GM18951 (cell line): ENCODE data around the gene CPNE5.
A peak's percentile ranks its signal among the peaks of the same experiment; 100 is the strongest.

Experiments
- POLR2A ChIP-seq: IDR thresholded peaks from 4 replicates; pipeline ENCODE4 v1.6.1; 2011; ENCODE audit warnings: mild to moderate bottlenecking; ENCODE audit not compliant: insufficient read length, insufficient read depth; ENCODE audit errors: extremely low read depth
- in situ Hi-C: fragments of 300-500 bp; cut with MboI; formaldehyde crosslinking; loops from one replicate; pipeline ENCODE4 v1.12.0; 2022; ENCODE audit warnings: low sequenced_read_pairs, mixed read lengths, inconsistent platforms; ENCODE audit not compliant: unreplicated experiment

CPNE5 gene

GRCh38 chr6:36762123-36762522 lies 77.1 kb downstream of the CPNE5 start:
- in situ Hi-C loops = no loop called here

GRCh38 chr6:36760685-36761435 lies 78.4 kb downstream of the CPNE5 start:
- no peak for TF ChIP-seq POLR2A
- in situ Hi-C loops = no loop called here

More at GRCh38 chr6:36762123-36762522, 77.1 kb downstream of the CPNE5 start:
- TF ChIP-seq POLR2A = no peak

GRCh38 chr6:36759148-36759759 lies 80.0 kb downstream of the CPNE5 start:
- no peak for TF ChIP-seq POLR2A
- in situ Hi-C loops = loop anchor here (10.0 kb wide), 1 partner anchor 134 kb away; no protein-coding TSS in a partner anchor

GRCh38 chr6:36758516-36759147 lies 80.6 kb downstream of the CPNE5 start:
- TF ChIP-seq POLR2A = no peak
- in situ Hi-C loops = loop anchor here (10.0 kb wide), 1 partner anchor 134 kb away; no protein-coding TSS in a partner anchor

DNA sequence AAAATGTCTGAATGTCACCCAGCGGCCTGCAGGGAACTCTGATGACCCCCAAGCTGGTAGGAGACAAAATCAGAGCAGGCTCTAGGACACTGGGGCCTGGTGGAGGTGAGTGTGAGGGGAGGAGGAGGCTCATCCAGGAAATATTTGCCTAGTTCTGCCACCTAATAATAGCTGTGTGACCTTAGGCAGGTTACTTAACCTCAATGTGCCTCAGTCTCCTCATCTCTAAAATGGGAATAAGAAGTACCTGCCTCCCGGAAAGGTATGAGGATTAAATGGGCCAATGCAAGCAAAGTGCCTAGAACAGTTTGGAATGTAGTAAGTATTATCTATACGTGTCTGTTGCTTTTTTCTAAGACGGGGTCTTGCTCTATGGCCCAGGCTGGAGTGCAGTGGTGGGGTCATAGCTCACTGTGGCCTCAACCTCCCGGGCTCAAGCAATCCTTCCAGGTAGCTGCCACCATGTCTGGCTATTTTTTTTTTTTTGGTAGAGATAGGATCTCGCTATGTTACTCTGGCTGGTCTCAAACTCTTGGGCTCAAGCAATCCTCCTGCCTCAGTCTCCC lies 81.2 kb downstream of the CPNE5 start:
- no peak for TF ChIP-seq POLR2A
- in situ Hi-C loops = loop anchor here (10.0 kb wide), 1 partner anchor 133 kb away; no protein-coding TSS in a partner anchor

DNA sequence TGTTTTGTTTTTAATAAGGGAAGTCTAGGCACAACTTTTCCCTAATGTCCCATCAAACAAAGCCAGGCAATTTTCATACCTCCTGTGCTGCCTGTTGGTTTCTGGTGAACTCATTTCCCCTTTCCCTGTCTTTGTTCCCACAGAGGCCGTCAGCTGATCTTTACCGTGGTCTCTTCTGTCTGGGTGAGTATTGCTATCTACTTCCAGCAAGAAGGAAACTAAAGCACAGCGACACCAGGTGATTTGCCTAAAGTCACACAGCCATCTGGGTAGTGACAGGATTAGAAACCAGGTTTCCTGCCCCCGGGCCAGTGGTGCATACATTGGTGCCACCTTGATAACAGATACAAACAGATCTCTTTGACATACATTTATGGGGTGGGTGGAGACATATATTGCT lies 82.0 kb downstream of the CPNE5 start:
- TF ChIP-seq POLR2A = no peak
- in situ Hi-C loops = loop anchor here (10.0 kb wide), 1 partner anchor 132 kb away; no protein-coding TSS in a partner anchor

- in situ Hi-C loops = loop anchor here (10.0 kb wide), 1 partner anchor 132 kb away; no protein-coding TSS in a partner anchor
- TF ChIP-seq POLR2A = peak; percentile 40
These were observed 82.5 kb downstream of the CPNE5 start for GRCh38 chr6:36756786-36757185.

DNA sequence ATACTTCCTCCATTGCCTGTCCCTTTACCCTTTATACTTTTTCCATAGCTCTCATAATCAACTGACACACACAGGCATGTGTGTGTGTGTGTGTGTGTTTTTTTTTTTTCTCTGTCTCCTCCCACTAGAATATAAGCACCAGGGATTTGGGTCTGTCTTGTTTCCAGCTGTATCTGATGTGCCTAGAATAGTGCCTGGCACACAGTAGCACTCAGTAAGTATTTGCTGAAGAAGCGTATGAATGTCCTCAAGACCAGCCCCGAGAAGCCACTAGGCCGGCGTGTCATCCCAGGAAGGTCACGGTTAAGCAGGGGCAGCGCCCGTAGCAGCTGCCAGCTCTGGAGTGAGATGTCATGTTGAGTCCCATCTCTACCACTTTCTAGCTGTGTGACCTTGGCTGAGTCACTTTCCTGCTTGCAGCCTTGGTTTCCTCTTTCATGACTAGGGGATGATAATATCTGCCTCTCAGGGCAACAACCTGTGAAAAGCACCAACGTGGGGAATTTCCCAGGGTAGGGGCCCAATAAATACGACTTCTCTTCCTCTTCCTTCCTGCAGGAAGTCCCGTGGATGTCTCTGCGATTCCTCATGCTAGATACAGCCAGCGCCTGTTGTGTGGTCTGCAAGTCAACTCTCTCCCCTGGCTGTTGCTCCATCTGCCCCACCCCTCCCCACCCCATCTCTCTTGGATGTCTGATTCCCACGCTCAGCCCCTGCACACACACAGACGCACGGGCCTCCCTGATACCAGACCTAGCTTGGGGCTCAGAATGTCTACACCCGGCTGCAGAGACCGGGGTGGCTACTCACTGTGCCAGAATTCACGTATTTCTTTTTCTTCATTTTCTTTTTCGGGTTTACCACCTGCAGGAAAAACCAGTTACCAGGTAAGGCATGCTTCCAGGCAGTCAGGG lies 83.6 kb downstream of the CPNE5 start:
- in situ Hi-C loops = loop anchor here (10.0 kb wide), 1 partner anchor 131 kb away; no protein-coding TSS in a partner anchor
- TF ChIP-seq POLR2A = peak; percentile 44

DNA sequence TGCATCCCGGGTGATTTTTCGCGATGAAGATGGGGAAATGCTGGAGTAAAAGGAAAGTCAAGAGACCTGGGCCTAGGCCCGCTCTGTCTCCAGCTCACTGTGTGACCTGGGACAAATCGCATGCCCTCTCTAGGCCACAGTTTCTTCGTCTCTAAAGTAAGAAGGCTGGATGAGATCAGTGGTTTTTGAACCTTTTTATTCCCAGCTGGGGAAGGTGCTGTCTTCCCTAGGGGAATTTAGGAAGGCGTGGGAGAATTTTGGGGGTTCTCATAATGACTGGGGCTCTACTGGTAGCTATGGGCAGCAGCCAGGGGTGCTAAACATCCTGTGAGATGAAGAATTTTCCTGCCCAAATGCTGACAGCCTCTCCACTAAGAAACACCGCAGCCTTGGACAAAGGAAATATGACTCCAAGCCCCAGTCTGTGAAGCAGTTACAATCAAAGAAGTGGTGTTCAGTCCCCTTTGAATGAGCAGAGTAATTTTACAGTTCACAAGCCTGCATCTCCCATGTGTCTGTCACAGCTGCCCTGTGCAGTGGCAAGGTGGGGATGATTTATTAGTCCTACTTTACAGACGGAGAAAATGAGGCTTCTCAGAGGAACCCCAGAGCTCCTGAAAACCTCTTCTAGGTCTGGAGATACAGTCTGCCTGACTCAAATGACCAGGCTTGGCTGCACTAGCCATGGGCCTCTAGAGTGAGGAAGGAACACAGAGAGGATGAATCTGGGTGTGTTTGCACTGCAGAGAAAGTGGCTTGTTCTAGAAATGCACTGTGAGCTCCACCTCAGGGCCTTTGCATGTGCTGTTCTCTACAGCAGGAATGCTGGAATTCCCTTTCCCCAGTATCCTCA lies 84.4 kb downstream of the CPNE5 start:
- in situ Hi-C loops = loop anchor here (10.0 kb wide), 1 partner anchor 130 kb away; no protein-coding TSS in a partner anchor
- no peak for TF ChIP-seq POLR2A

DNA sequence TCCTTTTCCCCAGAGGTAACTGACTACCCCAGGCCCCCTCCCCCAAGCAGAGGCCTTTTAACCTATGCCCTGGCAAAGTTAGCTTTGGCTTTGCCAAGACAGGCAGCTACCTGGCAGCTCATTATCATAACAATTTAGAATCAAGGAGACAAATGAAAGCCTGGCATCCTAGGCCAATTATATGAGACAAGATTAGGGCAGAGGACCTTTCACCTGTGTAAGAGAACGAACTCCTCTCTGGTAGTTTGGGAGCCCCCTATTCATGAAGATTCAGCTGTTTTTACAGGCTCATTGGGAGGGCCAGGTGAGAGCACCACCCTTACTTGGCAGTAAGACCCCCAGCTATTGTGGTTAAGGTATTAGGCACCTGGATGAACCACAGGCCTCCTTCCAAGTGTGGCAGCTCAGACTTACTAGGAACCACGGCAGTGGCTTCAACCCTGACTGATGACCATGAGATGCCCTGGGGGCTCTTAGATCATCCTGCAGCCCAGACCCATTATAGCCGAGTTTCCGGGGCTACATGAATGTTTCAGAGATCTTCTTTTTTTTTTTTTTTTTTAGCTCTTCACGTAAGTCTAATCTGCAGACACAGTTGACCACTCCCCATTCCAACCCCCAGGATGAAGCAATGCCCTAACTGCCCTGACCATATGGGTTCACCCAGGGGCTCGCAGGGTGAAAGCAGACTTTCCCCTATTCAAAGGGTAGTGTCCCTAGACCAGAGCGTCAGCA lies 85.4 kb downstream of the CPNE5 start:
- in situ Hi-C loops = loop anchor here (10.0 kb wide), 1 partner anchor 129 kb away; no protein-coding TSS in a partner anchor
- no peak for TF ChIP-seq POLR2A

- no peak for TF ChIP-seq POLR2A
- in situ Hi-C loops = loop anchor here (10.0 kb wide), 1 partner anchor 128 kb away; no protein-coding TSS in a partner anchor
These were observed 86.2 kb downstream of the CPNE5 start for GRCh38 chr6:36752886-36753506.
